Natural killer cell (primary cell): ENCODE measurements around the gene TEP1. TPM values are rescaled to one million over a fixed set of nuclear protein-coding genes. Genes with fewer than 3 reads are reported as not detected.
"Not testable (repeated sequence)": the region's sequence is repeated elsewhere in the genome, so short reads cannot be mapped to it uniquely, and the experiment has no call there.

Source experiments
- ATAC-seq, 3 donors: fragments of 150-1000 bp in 2 of 3; fragments of 200-7000 bp in 1 of 3; cut with Tn5 transposase; 1 replicate in 1 of 3; 2 replicates in 2 of 3; pipeline ENCODE4 v1.10.0; 2021; ENCODE audit warnings: mild to moderate bottlenecking in 2 of 3, moderate library complexity in 2 of 3
- DNase-seq, 2 donors: peaks; one replicate each; pipeline versions ENCODE4 v3.0.0 to v3.0.0-alpha.2; 2013 to 2021; ENCODE audit warnings: mixed read lengths in 1 of 2
- H3K27ac ChIP-seq: one replicate; pipeline ENCODE4 v1.5.1; 2013; ENCODE audit warnings: mild to moderate bottlenecking, low read length
- H3K27me3 ChIP-seq: one replicate; pipeline ENCODE4 v1.6.1; 2013; ENCODE audit warnings: low read length; ENCODE audit not compliant: control insufficient read depth, insufficient read depth
- H3K36me3 ChIP-seq: one replicate; pipeline ENCODE4 v1.6.1; 2013; ENCODE audit warnings: low read length; ENCODE audit not compliant: control insufficient read depth, insufficient read depth
- H3K4me1 ChIP-seq: one replicate; pipeline ENCODE4 v1.6.1; 2013; ENCODE audit warnings: low read length; ENCODE audit not compliant: control insufficient read depth, insufficient read depth
- H3K4me3 ChIP-seq: one replicate; pipeline ENCODE4 v1.5.1; 2013; ENCODE audit warnings: low read length
- H3K9me3 ChIP-seq: one replicate; pipeline ENCODE4 v1.6.1; 2013; ENCODE audit warnings: low read length; ENCODE audit not compliant: control insufficient read depth, insufficient read depth
- H3K27ac Mint-ChIP-seq, 2 donors: one replicate each; pipeline ENCODE4 v1.8.0; 2022; ENCODE audit warnings: mild to moderate bottlenecking in 2 of 2, mixed read lengths in 2 of 2, moderate library complexity in 1 of 2
- H3K27me3 Mint-ChIP-seq, 2 donors: one replicate each; pipeline ENCODE4 v1.8.0; 2022; ENCODE audit warnings: low read depth in 2 of 2, mixed read lengths in 2 of 2
- H3K36me3 Mint-ChIP-seq: one replicate; pipeline ENCODE4 v1.8.0; 2022; ENCODE audit warnings: mixed read lengths
- H3K4me1 Mint-ChIP-seq, 2 donors: one replicate each; pipeline ENCODE4 v1.8.0; 2022; ENCODE audit warnings: mixed read lengths in 2 of 2
- H3K4me3 Mint-ChIP-seq: one replicate; pipeline ENCODE4 v1.8.0; 2022; ENCODE audit warnings: mild to moderate bottlenecking, moderate library complexity, mixed read lengths
- H3K9me3 Mint-ChIP-seq, 2 donors: one replicate each; pipeline ENCODE4 v1.8.0; 2022; ENCODE audit warnings: mixed read lengths in 2 of 2
- CTCF ChIP-seq: fragments of 200-600 bp; IDR thresholded peaks from one replicate; pipeline ENCODE4 v1.8.0; 2022; ENCODE audit warnings: antibody characterized with exemption
- WGBS: methylation state at CpG from one replicate; pipeline ENCODE4 v1.1.7; 2013; ENCODE audit warnings: missing lambda C conversion rate; ENCODE audit not compliant: insufficient coverage; 5-methylcytosine and 5-hydroxymethylcytosine counted together
- intact Hi-C: fragments of 100-400 bp; cut with micrococcal nuclease; formaldehyde crosslinking; loops from one replicate; pipeline ENCODE4 v1.14.2; 2022
- total RNA-seq, 4 donors: library from RNA; stranded (reverse); fragments of 120-200 nt in 1 of 4; gene quantifications; one replicate each; pipeline versions ENCODE4 v1.2.3 to v1.2.4, GENCODE V29; 2013 to 2022

Gene TEP1
- total RNA-seq, 3 donors from 2014 or later (not counting 1 experiment from before 2014, with no cell fraction given), result 76.3 to 83.2 (median 80.8) TPM

GRCh38 chr14:20454516-20455354, 41.4 kb upstream of the TEP1 start, which contains the start of the genes APEX1 and OSGEP:
APEX1 (plus strand) TSS chr14:20455226; CDS start chr14:20455646, 420 bp downstream.
OSGEP (minus strand) TSS chr14:20454812; CDS start chr14:20454683, 129 bp downstream.
- intact Hi-C loops, result loop anchor here (1.0 to 2.0 kb wide), 5 partner anchors 14 to 228 kb away; partner anchors contain the start of genes PARP2, PNP and TEP1
- Mint-ChIP-seq H3K4me1 (peaks cover 2 to 23% of the 10 kb centered on the region in 2 donors), H3K36me3 (peaks cover under 1% of the 10 kb centered on the region), H3K27ac (no peak within 1 kb of the TSS), H3K4me3 (no peak within 1 kb of the TSS), H3K27me3 (no peaks in the 10 kb centered on the region), H3K9me3 (no peaks in the 10 kb centered on the region)
- Histone ChIP-seq H3K27me3 (no peaks in the 10 kb centered on the region), H3K36me3 (peaks cover 52% of the 10 kb centered on the region), H3K27ac (peak within 1 kb of the TSS; percentile 89), H3K4me1 (peaks cover 27% of the 10 kb centered on the region), H3K9me3 (no peaks in the 10 kb centered on the region), H3K4me3 (peak within 1 kb of the TSS; percentile 79)
- ATAC-seq, result peak; percentile 87 to 92 (median 88)
- TF ChIP-seq CTCF, result no peak
- DNase-seq, result peak; percentile 94 to 100
- under 1% methylated on average over 56 of the region's 56 CpGs for WGBS

GRCh38 chr14:20452831-20453230, 39.5 kb upstream of the TEP1 start:
- H3K9me3 ChIP-seq, H3K27me3 ChIP-seq, H3K27ac ChIP-seq, H3K9me3 Mint-ChIP-seq, H3K27me3 Mint-ChIP-seq, H3K4me3 ChIP-seq, ATAC-seq, intact Hi-C loops, H3K36me3 Mint-ChIP-seq, DNase-seq: not testable (repeated sequence)
- 97% methylated on average over 8 of the region's 8 CpGs for whole genome bisulfite sequencing
- Mint-ChIP-seq H3K27ac (peak overlapping the region in 1 of 2 donors; percentile 37), H3K4me3 (peak overlapping the region; percentile 50), H3K4me1 (peaks cover 0 to 16% of the 10 kb centered on the region in 2 donors)
- Histone ChIP-seq H3K4me1 (peaks cover 26% of the 10 kb centered on the region), H3K36me3 (peaks cover 52% of the 10 kb centered on the region)

- H3K36me3 ChIP-seq, result peaks cover 57% of the 10 kb centered on the region
- H3K4me1 ChIP-seq, result no peaks in the 10 kb centered on the region
- H3K27ac ChIP-seq, result no peak overlapping the region
- no peak for TF ChIP-seq CTCF
- intact Hi-C loops, result no loop called here
- WGBS, result 96% methylated on average over 5 of the region's 5 CpGs
- Mint-ChIP-seq H3K27me3 (no peaks in the 10 kb centered on the region), H3K4me3 (no peak overlapping the region), H3K36me3 (peaks cover 17% of the 10 kb centered on the region), H3K9me3 (no peaks in the 10 kb centered on the region), H3K27ac (no peak overlapping the region), H3K4me1 (peaks cover 0 to 2% of the 10 kb centered on the region in 2 donors)
- H3K27me3 ChIP-seq, result no peaks in the 10 kb centered on the region
- no peak overlapping the region for H3K4me3 ChIP-seq
- DNase-seq (no peak), ATAC-seq (no peak)
- no peaks in the 10 kb centered on the region for H3K9me3 ChIP-seq
Observed at GRCh38 chr14:20446889-20447288, 33.6 kb upstream of the TEP1 start.

GRCh38 chr14:20443650-20444049, 30.3 kb upstream of the TEP1 start:
- H3K27ac ChIP-seq, result not testable (repeated sequence)

More at GRCh38 chr14:20443650-20444049, 30.3 kb upstream of the TEP1 start:
- H3K27ac Mint-ChIP-seq, H3K4me1 Mint-ChIP-seq, H3K27me3 ChIP-seq, H3K4me3 ChIP-seq, H3K36me3 Mint-ChIP-seq, DNase-seq, H3K9me3 Mint-ChIP-seq, intact Hi-C loops, H3K4me3 Mint-ChIP-seq, H3K9me3 ChIP-seq, H3K27me3 Mint-ChIP-seq, ATAC-seq: not testable (repeated sequence)
- WGBS, result 100% methylated on average over 1 of the region's 4 CpGs
- H3K36me3 ChIP-seq, result peaks cover 31% of the 10 kb centered on the region
- H3K4me1 ChIP-seq, result peaks cover 12% of the 10 kb centered on the region
